GM08714 (cell line): ENCODE results near the gene ANKRD34B.

Experiments used
- H3K4me3 ChIP-seq: fragments of 200-500 bp; sonication (Bioruptor generic); 2 replicates; pipeline ENCODE4 v1.5.1; 2014; ENCODE audit warnings: mild to moderate bottlenecking, low read length, inconsistent platforms
- ZNF274 ChIP-seq: IDR thresholded peaks from 2 replicates; pipeline ENCODE4 v1.6.1; 2012; ENCODE audit warnings: mild to moderate bottlenecking, low read depth, low read length

Gene ANKRD34B

GRCh38 chr5:80569961-80570786, at the start of gene ANKRD34B:
Gene ANKRD34B (minus strand): TSS chr5:80570280. CDS start chr5:80560019, 10,261 bp downstream.
- no peak for TF ChIP-seq ZNF274
- H3K4me3 ChIP-seq = peak within 1 kb of the TSS; percentile 46; the same call in 1 of the 2 replicates

- no peak overlapping the region for H3K4me3 ChIP-seq
- TF ChIP-seq ZNF274 = no peak
These were observed 49.0 kb upstream of the ANKRD34B start for GRCh38 chr5:80619086-80619485.

- no peak for TF ChIP-seq ZNF274
- H3K4me3 ChIP-seq = no peak overlapping the region
These were observed 48.4 kb upstream of the ANKRD34B start for GRCh38 chr5:80618438-80618837.

- no peak for TF ChIP-seq ZNF274
- H3K4me3 ChIP-seq = no peak overlapping the region
These were observed 45.3 kb upstream of the ANKRD34B start for GRCh38 chr5:80615266-80615914.

- no peak for TF ChIP-seq ZNF274
These were observed 39.6 kb upstream of the ANKRD34B start for GRCh38 chr5:80609692-80610091.

GRCh38 chr5:80608731-80609130, 38.7 kb upstream of the ANKRD34B start:
- H3K4me3 ChIP-seq = no peak overlapping the region
- TF ChIP-seq ZNF274 = no peak

More at GRCh38 chr5:80609692-80610091, 39.6 kb upstream of the ANKRD34B start:
- H3K4me3 ChIP-seq = no peak overlapping the region

- no peak overlapping the region for H3K4me3 ChIP-seq
- no peak for TF ChIP-seq ZNF274
These were observed 37.8 kb upstream of the ANKRD34B start for GRCh38 chr5:80607832-80608231.

- no peak overlapping the region for H3K4me3 ChIP-seq
- TF ChIP-seq ZNF274 = no peak
These were observed 37.3 kb upstream of the ANKRD34B start for GRCh38 chr5:80607343-80607742.

- no peak overlapping the region for H3K4me3 ChIP-seq
- TF ChIP-seq ZNF274 = no peak
These were observed 31.0 kb upstream of the ANKRD34B start for GRCh38 chr5:80600943-80601693.

- TF ChIP-seq ZNF274 = no peak
- H3K4me3 ChIP-seq = no peak overlapping the region
These were observed 27.4 kb upstream of the ANKRD34B start for GRCh38 chr5:80597500-80597899.

GRCh38 chr5:80594810-80595209, 24.7 kb upstream of the ANKRD34B start:
- no peak for TF ChIP-seq ZNF274
- no peak overlapping the region for H3K4me3 ChIP-seq

- TF ChIP-seq ZNF274 = no peak
These were observed 22.7 kb upstream of the ANKRD34B start for GRCh38 chr5:80592761-80593160.

GRCh38 chr5:80592105-80592504, 22.0 kb upstream of the ANKRD34B start:
- no peak for TF ChIP-seq ZNF274
- no peak overlapping the region for H3K4me3 ChIP-seq

More at GRCh38 chr5:80592761-80593160, 22.7 kb upstream of the ANKRD34B start:
- H3K4me3 ChIP-seq = no peak overlapping the region

GRCh38 chr5:80591352-80591751, 21.3 kb upstream of the ANKRD34B start:
- no peak for TF ChIP-seq ZNF274

More at GRCh38 chr5:80591352-80591751, 21.3 kb upstream of the ANKRD34B start:
- H3K4me3 ChIP-seq = no peak overlapping the region
